NCI-H2196 (cell line): ENCODE results near the gene MVD.
A peak's percentile ranks its signal among the peaks of the same experiment; 100 is the strongest.

ENCODE experiments used
- DNase-seq: peaks from one replicate; lab custom pipeline; 2025; ENCODE audit not compliant: unreplicated experiment; lab: John Stamatoyannopoulos, UW

MVD gene

DNA sequence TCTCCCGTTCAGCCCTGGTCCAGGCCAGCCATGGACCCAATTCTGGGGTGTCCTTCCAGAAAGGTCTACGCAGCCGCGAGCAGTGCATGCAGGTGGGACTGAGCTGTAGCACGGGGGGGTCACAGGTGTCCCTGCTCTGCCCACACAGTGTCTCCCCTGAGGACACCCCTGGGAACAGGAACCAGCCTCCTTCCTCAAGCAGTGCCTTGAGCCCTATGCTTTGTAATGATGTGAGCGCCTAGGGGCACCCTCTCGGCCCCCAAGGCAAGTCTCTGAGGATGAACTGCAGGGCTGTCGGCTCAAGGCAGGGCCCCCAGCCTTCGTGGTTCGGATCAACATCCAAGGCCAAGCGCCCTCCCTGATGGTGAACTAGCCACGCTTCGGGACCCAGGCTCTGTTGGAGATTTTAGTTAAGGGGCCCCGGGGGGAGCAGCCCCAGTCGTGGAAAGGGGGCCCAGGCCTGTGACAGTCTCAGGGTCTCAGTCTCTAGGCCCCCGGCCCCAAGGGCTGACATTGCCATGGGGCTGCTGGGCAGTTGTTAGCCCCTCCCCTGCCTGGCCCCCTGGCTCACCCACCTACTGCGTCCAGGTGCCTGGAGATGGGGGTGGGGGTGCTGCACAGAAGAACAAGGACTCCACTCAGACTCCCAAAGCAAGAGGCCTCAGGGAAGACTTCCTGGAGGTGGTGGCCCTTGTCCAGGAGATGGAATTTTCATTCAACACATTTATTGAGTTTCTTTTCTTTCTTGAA lies 22.2 kb downstream of the MVD start:
- no peak for DNase-seq

DNA sequence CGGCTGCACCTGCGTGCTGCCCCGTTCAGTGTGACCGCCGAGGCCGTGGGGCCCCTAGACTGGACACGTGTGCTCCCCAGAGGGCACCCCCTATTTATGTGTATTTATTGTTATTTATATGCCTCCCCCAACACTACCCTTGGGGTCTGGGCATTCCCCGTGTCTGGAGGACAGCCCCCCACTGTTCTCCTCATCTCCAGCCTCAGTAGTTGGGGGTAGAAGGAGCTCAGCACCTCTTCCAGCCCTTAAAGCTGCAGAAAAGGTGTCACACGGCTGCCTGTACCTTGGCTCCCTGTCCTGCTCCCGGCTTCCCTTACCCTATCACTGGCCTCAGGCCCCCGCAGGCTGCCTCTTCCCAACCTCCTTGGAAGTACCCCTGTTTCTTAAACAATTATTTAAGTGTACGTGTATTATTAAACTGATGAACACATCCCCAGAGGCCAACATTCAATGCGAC lies 22.8 kb downstream of the MVD start:
- no peak for DNase-seq

DNA sequence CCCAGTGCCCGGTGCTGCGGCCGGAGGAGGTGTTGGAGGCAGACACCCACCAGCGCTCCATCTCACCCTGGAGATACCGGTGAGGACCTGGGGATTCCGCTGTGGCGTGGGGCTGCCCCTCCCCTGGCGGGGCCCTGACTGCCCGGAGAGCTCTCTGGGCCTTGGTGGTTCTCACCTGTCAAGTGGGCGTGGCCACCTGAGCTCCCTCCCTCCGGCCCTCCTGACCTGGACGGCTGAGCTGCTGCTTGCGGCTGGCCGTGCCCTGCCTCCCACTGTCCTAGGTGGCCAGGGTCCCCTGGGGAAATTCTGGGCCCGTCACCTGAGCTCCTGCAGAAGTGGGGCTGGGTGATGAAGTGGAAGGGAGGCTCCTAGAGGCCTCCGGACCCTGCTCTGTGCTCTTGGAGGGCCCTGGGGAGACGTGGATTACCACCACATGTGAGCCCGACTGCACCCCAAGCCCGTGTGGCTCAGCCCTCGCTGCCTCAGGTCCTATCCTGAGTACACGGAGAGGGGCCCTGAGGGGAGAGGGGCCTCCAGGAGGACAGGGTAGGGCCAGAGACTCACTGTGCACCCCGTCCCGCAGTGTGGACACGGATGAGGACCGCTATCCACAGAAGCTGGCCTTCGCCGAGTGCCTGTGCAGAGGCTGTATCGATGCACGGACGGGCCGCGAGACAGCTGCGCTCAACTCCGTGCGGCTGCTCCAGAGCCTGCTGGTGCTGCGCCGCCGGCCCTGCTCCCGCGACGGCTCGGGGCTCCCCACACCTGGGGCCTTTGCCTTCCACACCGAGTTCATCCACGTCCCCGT lies 23.5 kb downstream of the MVD start:
- DNase-seq = no peak

DNA sequence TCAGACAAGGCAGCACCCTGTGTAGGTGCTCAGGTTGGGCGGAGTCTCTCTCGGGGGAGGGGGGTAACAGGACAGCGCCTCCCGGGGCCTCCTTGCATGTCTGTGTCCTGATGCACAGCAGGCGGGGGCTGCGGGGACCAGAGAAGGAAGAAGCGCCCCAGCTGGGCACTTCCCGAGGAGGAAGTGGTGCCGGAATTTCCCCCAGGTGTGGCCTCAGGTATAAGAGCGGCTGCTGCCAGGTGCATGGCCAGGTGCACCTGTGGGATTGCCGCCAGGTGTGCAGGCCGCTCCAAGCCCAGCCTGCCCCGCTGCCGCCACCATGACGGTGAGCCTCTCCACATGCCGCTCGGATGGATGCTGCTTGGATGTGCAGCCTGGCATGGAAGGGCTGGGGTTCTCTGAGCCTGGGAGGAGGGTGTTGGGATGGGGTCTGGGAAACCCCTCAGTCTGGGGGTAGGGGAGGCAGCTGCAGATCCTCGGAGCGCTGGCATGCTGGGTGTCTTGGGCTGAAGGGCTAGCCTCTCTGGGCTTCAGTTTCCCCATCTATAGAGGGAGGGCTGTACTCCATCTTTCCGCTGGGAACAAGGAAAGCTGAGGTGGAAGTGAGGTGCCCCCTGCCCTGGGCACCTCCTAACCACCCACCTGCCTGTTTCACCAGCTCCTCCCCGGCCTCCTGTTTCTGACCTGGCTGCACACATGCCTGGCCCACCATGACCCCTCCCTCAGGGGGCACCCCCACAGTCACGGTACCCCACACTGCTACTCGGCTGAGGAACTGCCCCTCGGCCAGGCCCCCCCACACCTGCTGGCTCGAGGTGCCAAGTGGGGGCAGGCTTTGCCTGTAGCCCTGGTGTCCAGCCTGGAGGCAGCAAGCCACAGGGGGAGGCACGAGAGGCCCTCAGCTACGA lies 24.3 kb downstream of the MVD start, which contains the start of gene IL17C:
TSS of gene IL17C (plus strand) at position 250 of the 908 bp plus-strand sequence. CDS start at position 320, 70 bp downstream.
- peak; percentile 34 for DNase-seq

DNA sequence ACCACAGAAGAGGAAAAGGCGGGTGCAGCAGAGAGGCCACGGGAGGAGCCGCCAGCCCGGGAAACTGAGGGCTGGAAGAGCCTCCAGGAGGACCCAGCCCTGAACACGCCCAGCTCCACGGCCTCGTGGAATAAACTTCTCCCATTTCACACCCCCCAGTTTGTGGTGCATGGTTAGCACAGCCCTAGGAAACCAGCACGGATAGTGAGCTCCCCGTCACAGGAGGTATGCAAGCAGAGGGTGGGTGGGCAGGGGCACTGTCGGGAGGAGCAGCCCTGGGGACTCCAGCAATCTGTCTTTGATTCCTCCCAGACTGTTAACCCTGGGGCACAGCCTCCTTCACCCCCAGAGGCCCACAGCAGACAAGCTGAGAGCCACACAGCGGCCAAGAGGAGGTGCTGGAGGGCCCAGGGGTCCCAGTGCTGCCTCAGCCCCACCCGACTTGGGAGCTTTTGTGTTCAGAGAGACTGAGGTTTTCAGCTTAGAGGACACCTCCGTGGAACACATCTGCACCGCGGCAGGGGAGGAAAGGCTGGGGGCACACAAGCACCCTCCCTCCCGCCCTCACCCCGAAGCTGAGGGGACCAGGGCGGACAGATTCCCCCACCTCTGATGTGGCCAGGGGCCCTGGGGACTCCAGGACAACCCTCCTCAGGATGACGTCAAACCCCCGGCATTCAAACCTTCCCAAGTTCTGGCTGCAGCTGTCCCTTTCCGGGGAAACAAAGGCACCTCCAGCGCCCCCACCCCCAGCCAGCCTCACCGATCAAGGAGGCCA lies 26.2 kb downstream of the MVD start:
- no peak for DNase-seq

DNA sequence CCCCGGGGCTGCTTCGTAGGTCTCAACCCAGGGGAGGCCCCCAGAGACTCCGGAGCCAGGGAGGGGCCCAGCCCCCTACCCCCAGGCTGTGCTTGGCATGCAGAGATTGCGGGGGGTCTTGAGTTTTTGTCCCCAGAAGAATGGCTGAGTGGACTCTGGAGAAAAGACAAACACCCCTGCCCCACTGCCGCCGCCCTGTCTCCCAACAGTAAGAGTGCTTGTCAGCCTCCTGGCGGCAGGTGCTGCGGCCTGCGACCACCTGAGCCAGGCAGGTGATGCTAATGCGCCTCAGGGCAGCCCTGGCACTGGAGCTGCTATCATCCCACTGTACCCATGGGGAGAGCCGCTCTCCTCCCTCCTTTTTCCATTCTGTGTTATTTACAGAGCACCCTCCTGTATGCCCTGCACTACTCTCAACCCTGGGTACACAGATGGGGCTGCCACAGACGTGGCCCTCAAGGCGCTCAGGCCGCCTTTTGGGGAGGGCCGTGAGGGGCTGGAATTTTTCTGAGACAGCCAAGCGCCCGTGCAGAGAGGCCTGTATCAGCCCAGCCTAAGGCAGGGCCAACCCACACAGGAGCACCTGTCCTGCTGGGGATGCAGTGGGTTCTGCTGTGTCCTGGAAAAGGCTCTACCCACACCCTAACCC lies 27.1 kb downstream of the MVD start:
- DNase-seq = no peak

DNA sequence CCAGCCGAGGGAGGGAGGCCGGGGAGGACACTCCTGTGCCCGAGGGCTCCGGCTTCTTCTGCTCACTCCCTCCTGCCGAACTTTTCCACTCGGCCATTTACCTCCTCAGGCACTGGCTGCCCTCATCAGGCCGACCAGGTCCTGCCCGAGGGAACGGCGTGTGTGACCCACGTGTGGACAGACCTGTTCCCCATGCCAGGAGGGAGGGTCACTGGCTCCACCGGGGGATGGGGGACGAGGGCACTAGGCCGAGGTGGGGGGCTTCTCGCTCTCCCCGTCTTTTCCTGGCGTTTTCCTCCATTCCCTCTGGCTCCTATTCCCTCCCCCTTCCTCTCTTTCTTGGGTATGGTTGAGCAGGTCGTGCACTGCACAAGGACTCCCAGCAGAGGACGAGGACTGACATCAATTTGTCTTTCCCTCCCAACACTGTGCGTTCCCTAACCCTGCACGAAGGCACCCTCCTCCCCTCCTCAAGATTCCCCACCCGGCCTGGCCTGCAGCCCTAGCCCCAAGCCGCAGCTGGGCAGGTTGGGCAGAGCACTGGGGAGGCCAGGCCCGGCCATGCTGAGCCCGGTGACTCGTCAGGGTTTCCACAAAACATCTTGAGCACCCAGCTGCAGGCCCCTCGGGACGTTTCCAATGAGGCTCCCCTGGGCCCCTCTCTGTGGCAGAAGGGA lies 27.8 kb downstream of the MVD start:
- DNase-seq = no peak

DNA sequence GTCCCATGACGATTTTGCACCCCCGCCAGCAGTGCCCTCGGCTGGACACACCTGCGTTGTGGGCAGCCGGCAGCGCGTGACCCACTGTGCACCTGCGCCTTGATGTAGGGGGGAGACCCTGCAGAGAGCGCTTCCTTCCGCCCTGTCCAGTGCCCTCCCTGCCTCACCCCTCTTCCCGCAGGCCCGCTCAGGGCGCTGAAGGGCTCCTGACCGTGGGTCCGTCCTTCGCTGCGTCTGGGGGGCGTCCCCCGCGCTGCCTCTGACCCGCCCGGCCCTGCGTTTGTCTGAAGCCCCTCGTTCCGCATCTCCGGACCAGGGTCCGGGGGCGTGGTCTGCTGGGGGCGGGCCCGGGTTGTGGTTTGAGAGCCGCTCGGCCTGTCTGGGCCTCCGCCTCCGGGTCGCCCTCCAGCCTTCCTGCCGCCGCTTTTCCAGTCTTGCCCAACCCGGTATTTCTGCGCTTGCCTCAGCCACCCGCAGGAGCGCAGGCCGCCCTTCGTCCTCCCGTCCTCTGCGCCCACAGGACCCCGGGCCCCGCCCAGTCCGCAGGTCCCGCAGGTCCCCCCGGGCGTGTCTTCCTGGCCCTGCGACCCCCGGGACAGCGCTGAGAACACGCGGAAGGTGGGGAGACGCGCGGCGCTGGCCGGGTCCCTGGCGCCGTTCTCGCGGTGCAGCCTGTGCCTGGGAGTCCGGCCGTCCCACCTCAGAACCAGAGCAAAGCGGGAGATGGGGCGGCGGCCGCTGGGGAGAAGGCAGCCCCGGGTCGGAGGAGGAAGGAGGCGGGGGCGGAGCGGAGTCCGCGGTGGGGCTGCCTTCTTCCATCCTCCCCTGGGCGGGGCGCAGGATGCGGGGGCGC lies 28.5 kb downstream of the MVD start:
- no peak for DNase-seq

DNA sequence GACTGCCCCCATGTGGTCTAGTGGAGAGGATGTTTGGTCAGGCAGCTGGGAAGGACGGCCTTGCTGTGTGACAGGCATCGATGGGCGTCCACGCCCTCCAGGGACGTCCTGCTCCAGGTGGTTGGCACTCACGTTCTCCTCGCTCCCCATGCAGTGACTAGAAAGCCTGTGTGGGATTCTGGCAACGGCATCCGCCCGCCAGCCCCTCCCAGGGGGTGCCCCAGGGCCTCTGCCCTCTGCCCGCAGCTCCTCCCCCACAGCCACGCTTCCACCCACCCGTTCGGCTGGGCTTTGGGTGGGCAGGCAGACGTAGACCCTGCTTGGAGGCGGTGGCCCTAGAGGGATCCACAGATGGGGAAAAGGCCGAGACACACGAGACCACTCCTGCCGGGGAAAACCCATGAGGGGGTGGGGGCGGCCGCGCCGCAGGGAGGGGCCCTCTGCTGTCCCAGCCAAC lies 29.2 kb downstream of the MVD start:
- DNase-seq = no peak

DNA sequence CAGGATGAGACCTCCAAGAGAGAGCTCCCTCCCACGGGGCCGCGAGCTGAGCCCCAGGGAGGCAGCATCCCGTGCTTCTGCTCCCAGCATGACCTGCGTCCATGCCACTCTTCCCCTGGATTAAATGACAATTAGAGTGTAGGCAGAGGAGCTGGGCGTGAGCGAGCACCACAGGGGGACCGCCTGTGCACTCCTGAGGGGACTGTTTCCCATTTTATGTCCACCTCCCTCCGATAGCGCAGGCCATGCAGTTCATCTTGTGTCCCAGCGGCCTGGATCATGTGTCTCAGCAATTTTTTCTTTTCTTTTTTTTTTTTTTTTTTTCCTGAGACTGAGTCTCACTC lies 30.3 kb downstream of the MVD start:
- no peak for DNase-seq

DNA sequence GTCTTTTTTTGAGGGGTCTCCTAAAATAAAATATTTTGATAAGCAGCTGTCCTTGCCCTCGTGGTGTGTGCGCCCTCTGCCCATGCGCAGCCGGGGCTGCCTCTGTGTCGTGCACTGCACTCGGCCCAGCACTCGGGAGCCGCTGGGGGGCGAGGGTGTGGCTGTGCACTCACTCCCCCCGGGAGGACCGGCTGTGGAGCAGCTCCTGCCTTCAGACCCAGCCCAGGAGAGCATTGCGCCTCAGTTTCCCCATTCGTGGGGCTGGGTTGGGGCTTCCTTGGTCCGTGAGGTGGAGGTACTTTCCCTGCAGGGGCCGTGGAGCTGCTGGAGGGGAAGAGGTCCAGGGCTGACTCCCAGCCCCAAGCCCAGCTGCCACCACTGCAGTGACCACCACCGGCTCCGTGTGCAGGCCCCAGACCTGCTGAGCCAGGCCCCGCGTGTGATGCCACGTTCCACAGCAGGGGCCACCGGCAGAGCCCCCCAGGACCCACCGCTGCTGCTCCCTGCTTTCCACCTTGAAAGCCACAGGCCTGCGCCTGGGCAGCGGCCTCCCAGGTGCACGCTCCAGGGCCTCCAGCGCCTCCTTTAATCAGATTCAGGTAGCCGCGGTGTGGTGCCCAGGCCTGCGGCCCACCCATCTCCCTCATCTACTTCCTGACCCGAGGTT lies 30.8 kb downstream of the MVD start:
- no peak for DNase-seq

DNA sequence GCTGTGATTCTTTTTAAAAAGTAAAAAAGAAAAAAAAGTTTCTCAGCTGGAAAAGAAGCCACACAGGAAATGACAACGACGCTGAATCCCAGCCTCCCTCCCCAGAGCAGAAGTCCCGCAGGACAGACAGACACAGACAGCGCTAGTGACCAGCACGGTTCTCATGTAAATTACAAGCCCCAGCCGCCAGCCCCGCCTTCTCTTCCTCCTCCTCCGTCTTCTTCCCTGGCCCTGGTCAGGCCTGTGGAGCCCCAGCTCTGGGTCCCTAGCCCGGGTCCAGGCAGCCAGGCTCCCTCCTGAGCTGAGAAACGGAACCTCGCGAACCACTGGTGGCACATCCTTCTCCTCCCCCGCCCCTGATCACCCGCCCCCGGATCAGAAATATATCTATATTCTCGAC lies 31.5 kb downstream of the MVD start:
- DNase-seq = no peak

DNA sequence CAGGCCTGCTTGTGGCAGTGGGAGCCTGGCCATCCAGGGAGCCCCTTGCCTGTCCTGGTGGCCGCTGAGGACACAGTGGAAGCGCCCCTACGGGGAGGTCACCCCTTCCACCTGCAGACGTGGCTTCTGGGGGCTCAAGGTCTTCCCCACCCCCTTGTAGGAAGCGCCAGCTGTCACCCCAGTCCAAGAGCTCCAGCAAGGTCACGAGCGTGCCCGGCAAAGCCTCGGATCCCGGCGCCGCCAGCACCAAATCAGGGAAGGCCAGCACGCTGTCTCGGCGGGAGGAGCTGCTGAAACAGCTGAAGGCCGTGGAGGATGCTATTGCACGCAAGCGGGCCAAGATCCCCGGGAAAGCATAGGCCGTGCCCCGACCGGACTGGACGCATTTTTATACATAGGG lies 31.9 kb downstream of the MVD start:
- no peak for DNase-seq

DNA sequence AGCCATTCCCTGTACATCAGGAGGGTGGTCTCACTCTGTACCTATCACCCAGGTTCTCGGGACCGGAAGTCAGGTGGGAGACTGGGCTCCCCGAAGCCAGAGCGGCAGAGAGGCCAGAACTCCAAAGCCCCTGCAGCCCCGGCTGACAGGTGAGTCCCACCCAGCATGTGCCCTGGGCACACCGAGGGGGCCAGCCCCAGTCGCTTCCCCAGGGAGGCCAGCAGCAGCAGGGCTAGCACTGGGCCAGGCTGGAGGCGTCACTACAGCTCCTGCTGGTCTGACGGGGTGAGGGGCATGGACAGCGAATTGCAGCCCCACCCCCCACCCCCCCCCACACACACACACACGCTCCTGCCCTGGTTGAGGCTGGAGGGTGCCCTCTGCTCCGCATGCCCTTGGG lies 32.5 kb downstream of the MVD start:
- no peak for DNase-seq

DNA sequence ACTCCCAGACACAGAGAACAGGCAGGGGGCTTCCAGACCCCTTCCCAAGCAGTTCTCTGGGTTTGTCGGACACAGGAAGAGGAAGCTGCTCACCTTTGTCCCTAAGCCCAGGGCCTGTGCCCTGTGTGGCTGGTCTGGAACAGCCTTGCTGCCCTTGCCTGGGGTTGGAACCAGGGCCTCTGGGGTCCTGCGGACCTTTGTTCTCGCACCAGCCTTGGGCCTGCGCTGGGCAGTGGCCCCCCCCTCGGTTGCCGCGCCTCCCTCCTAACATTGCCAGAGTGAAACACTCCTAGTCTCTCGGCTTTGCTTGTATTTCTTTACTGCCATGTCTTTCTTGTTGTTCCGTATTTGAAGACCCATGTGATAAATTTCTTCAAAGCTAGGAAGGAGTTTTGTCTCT lies 33.1 kb downstream of the MVD start:
- no peak for DNase-seq

DNA sequence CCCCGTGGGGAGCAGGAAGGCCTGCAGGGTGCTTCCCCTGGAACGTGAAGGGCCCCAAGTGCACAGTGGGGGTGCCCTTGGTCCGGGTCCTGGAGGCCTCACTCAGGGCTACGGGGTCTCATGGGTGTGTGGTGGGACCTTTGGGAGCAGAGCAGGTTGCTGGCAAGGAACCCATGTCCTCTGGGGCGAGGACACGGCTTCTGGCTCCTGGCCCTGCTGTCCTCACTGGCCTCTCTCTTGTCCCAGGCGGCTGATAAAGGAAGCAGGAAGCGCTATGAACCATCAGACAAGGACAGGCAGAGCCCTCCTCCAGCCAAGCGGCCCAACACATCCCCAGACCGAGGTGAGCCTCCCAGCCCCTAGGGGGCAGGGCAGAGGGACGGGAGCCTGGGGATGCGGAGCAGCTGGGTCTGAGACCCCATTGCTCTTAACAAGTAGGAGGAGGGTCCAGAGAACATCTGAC lies 34.3 kb downstream of the MVD start:
- no peak for DNase-seq

DNA sequence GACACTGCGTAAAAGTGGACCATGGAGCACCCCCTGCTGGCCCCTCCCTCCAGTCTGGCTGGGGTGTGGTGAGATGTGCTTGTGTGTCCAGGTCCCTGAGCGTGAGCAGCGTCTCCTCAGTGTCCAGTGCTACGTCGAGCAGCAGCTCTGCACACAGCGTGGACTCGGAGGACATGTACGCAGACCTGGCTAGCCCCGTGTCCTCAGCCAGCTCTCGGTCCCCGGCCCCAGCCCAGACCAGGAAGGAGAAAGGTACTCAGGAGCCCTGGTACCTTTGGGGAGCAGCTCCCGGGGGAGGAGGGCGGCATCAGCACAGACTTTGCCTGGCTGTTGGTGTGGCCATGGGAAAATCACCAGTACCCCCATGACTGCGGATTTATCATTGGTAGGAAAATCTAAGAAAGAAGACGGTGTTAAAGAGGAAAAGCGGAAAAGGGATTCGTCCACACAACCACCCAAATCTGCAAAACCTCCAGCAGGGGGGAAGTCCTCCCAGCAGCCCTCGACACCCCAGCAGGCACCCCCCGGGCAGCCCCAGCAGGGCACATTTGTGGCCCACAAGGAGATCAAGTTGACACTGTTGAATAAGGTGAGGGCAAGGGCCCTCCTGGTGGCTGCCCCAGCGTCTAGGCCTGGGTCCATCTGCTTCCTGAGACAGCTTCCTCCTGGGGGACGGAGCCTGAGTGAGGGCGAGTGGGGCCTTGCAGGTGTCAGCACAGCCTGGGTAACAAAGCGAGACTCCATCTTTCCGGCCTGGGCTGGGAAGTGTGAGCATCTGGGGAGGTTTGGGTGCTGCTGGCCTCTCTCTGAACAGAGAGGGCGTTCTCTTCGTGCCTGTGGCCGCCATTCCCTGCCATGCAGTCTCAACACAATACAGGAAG lies 35.1 kb downstream of the MVD start:
- DNase-seq = no peak
